ENCODE measurements around the gene KLF17.
A peak's percentile ranks its signal among the peaks of the same experiment; 100 is the strongest.

KLF17 gene

DNA sequence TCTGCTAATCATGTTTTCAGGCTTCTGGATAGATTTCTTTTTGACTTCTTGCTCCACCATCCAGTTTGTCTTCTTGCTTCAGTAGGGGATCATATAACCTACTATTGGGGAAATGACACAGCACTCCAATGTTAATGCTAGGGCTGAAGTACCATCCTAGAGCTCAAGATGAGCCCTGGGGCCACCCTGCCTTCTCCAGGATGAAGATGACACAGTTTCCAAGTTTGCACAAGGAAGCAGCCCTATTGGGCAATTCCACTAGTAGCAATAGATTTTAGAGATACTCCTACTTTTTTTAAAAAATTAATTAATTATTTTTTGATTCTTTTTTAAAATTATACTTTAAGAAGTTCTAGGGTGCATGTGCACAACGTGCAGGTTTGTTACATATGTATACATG is 34.1 kb downstream of the KLF17 start:
- TF ChIP-seq ZBTB6 (tag by site-specific recombination; IDR thresholded peaks at IDR 0.05): peak; percentile 25; the same call in 1 of the 2 replicates
- no peak for TF ChIP-seq TRIM28 (IDR thresholded peaks at IDR 0.05; ENCODE audit: borderline replicate concordance, low read length)
- no peak overlapping the region for H3K4me3 ChIP-seq (ENCODE audit: low read depth, low read length)
- POLR2A ChIA-PET: no interaction called here
- no peak overlapping the region for H3K27ac ChIP-seq (ENCODE audit: extremely low read depth, low read depth, low read length)
- peaks cover 6% of the 10 kb centered on the region; the same call in 1 of the 2 replicates for H3K4me1 ChIP-seq (ENCODE audit: control insufficient read depth, insufficient read depth, low read length)
- CTCF ChIA-PET: no interaction called here
- H3K9me3 ChIP-seq (ENCODE audit: control insufficient read depth, insufficient read depth, low read depth, low read length): no peaks in the 10 kb centered on the region
- H3K36me3 ChIP-seq (ENCODE audit: control insufficient read depth in 2 of 2, insufficient read depth in 1 of 2, low read length in 2 of 2): no peaks in the 10 kb centered on the region

GRCh38 chr1:44154049-44154448 is 35.4 kb downstream of the KLF17 start:
- ChIA-PET CTCF (no interaction called here), POLR2A (no interaction called here)

DNA sequence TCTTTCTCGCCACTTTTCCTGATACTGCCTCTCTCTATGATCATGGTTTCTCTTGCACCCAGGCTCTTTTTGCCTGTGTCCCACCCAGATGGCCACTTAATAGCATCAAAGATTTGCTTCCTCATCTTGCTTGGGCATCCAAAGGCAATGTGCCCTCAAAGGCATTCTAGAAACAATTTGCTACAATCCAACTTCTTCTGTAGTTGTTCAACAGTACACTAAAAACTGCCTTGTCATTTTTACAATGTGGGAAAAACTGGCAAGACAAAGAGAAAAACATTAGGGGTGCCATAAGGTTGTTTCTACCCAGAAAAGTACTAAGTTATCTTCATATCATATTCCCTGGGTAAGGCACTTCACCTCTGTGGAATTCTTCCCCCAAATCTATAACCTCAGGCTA is 39.3 kb downstream of the KLF17 start:
- POLR2A ChIA-PET: no interaction called here
- H3K36me3 ChIP-seq (ENCODE audit: control insufficient read depth in 2 of 2, insufficient read depth in 1 of 2, low read length in 2 of 2): no peaks in the 10 kb centered on the region
- no peaks in the 10 kb centered on the region for H3K9me3 ChIP-seq (ENCODE audit: control insufficient read depth, insufficient read depth, low read depth, low read length)
- peaks cover 6% of the 10 kb centered on the region; the same call in 1 of the 2 replicates for H3K4me1 ChIP-seq (ENCODE audit: control insufficient read depth, insufficient read depth, low read length)
- CTCF ChIA-PET: no interaction called here
- no peak overlapping the region for H3K4me3 ChIP-seq (ENCODE audit: low read depth, low read length)
- no peak overlapping the region for H3K27ac ChIP-seq (ENCODE audit: extremely low read depth, low read depth, low read length)
- TF ChIP-seq ZBTB20 (tag by site-specific recombination; IDR thresholded peaks at IDR 0.05): no peak
- TF ChIP-seq ZNF580 (tag by site-specific recombination; IDR thresholded peaks at IDR 0.05): no peak
- TF ChIP-seq ZNF302 (tag by site-specific recombination; IDR thresholded peaks at IDR 0.05; ENCODE audit: low read depth): no peak
- no peak for TF ChIP-seq ZNF629 (tag by site-specific recombination; IDR thresholded peaks at IDR 0.05)
- no peak for TF ChIP-seq ZNF311 (tag by site-specific recombination; IDR thresholded peaks at IDR 0.05; ENCODE audit: borderline replicate concordance)
- TF ChIP-seq MEIS1 (CRISPR knock-in tag; IDR thresholded peaks at IDR 0.05; ENCODE audit: borderline replicate concordance): no peak
- no peak for TF ChIP-seq ZNF140 (tag by site-specific recombination; IDR thresholded peaks at IDR 0.05)
- no peak for TF ChIP-seq BCL11A (tag by site-specific recombination; IDR thresholded peaks at IDR 0.05; ENCODE audit: low read depth)
- TF ChIP-seq ZNF121 (tag by site-specific recombination; IDR thresholded peaks at IDR 0.05): no peak
- TF ChIP-seq, protein P1, sequence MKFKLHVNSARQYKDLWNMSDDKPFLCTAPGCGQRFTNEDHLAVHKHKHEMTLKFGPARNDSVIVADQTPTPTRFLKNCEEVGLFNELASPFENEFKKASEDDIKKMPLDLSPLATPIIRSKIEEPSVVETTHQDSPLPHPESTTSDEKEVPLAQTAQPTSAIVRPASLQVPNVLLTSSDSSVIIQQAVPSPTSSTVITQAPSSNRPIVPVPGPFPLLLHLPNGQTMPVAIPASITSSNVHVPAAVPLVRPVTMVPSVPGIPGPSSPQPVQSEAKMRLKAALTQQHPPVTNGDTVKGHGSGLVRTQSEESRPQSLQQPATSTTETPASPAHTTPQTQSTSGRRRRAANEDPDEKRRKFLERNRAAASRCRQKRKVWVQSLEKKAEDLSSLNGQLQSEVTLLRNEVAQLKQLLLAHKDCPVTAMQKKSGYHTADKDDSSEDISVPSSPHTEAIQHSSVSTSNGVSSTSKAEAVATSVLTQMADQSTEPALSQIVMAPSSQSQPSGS (tag by site-specific recombination; IDR thresholded peaks at IDR 0.05; ENCODE audit: low read depth): no peak
- TF ChIP-seq ZNF404 (tag by site-specific recombination; IDR thresholded peaks at IDR 0.05): no peak

More at GRCh38 chr1:44154049-44154448, 35.4 kb downstream of the KLF17 start:
- no peaks in the 10 kb centered on the region for H3K9me3 ChIP-seq (ENCODE audit: control insufficient read depth, insufficient read depth, low read depth, low read length)
- H3K4me1 ChIP-seq (ENCODE audit: control insufficient read depth, insufficient read depth, low read length): peaks cover 6% of the 10 kb centered on the region; the same call in 1 of the 2 replicates
- H3K36me3 ChIP-seq (ENCODE audit: control insufficient read depth in 2 of 2, insufficient read depth in 1 of 2, low read length in 2 of 2): no peaks in the 10 kb centered on the region
- no peak overlapping the region for H3K4me3 ChIP-seq (ENCODE audit: low read depth, low read length)
- TF ChIP-seq ZNF16 (tag by site-specific recombination; IDR thresholded peaks at IDR 0.05; ENCODE audit: low read depth): no peak
- peak; percentile 49; the same call in 1 of the 2 replicates for TF ChIP-seq KLF10 (tag by site-specific recombination; IDR thresholded peaks at IDR 0.05)
- 0 out of 2 replicates have a peak, but pooled peaks have one; percentile 27 for TF ChIP-seq KLF16 (tag by site-specific recombination; IDR thresholded peaks at IDR 0.05)
- peak; percentile 69 for TF ChIP-seq SP7 (tag by site-specific recombination; IDR thresholded peaks at IDR 0.05)
- TF ChIP-seq KLF1 (tag by site-specific recombination; IDR thresholded peaks at IDR 0.05): 0 out of 2 replicates have a peak, but pooled peaks have one; percentile 17
- TF ChIP-seq TSHZ1 (tag by site-specific recombination; IDR thresholded peaks at IDR 0.05; ENCODE audit: borderline replicate concordance): no peak
- TF ChIP-seq KLF9 (tag by site-specific recombination; IDR thresholded peaks at IDR 0.05; ENCODE audit: low read depth): 0 out of 2 replicates have a peak, but pooled peaks have one; percentile 34
- TF ChIP-seq, protein P1 (tag by site-specific recombination; IDR thresholded peaks at IDR 0.05; ENCODE audit: low read depth): peak; percentile 55; the same call in 1 of the 2 replicates
- H3K27ac ChIP-seq (ENCODE audit: extremely low read depth, low read depth, low read length): no peak overlapping the region
